ENCODE results near the gene COL20A1.

COL20A1 gene

DNA sequence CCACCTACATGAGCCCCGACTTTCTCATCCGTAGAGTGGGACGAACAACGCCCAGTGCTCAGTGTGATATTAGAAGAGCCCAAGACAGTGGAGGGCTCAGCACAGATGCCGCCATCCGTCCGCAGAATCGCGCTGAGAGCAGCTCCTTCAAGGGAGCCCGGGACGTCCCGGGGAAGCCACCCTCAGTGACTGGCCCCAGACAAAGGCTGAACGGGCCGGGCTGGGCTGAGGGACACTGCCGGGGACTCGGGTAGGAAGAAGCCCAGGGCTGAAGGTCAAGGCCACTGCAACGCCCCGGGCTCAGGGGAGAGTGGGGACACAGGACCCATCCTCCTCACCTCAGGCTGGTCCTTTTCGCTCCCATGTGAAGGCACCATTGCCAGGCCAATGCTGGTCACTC, 81.0 kb downstream of the COL20A1 start:
- no peaks in the 10 kb centered on the region for H3K9me3 ChIP-seq (ENCODE audit: severe bottlenecking)
- H3K36me3 ChIP-seq (ENCODE audit: low read depth) = no peaks in the 10 kb centered on the region
- ATAC-seq (ENCODE audit: low read depth) (no peak), DNase-seq (ENCODE audit: low spot score) (no peak)
- no peak overlapping the region for H3K27ac ChIP-seq (ENCODE audit: poor library complexity, severe bottlenecking)
- H3K4me3 ChIP-seq (ENCODE audit: severe bottlenecking) = no peak overlapping the region
- H3K27me3 ChIP-seq (ENCODE audit: insufficient read depth, poor library complexity, severe bottlenecking) = peaks cover 70% of the 10 kb centered on the region
- no peaks in the 10 kb centered on the region for H3K4me1 ChIP-seq (ENCODE audit: insufficient read depth, poor library complexity, severe bottlenecking)
- TF ChIP-seq, protein P1, sequence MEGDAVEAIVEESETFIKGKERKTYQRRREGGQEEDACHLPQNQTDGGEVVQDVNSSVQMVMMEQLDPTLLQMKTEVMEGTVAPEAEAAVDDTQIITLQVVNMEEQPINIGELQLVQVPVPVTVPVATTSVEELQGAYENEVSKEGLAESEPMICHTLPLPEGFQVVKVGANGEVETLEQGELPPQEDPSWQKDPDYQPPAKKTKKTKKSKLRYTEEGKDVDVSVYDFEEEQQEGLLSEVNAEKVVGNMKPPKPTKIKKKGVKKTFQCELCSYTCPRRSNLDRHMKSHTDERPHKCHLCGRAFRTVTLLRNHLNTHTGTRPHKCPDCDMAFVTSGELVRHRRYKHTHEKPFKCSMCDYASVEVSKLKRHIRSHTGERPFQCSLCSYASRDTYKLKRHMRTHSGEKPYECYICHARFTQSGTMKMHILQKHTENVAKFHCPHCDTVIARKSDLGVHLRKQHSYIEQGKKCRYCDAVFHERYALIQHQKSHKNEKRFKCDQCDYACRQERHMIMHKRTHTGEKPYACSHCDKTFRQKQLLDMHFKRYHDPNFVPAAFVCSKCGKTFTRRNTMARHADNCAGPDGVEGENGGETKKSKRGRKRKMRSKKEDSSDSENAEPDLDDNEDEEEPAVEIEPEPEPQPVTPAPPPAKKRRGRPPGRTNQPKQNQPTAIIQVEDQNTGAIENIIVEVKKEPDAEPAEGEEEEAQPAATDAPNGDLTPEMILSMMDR (IDR thresholded peaks at IDR 0.05; ENCODE audit: poor library complexity, severe bottlenecking) = no peak

DNA sequence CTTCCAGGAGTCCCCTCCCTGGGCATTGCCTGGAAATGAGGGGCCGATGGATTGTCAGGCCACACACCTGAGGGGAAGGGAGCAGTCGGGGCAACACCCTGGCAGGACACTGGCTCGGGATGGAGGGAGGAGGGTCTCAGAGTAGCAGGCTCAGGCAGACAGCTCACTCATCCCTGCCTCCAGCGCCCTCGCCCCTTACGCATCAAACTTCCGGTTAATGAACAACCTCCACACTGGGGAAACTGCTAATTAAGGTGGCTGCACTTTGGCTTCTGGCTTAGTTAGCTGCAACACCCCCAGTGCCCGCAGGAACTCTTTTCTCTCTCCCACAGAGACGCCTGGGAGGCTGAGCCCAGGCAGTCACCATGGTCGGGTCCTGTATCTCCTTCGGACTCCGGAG, 81.5 kb downstream of the COL20A1 start:
- peaks cover 69% of the 10 kb centered on the region for H3K27me3 ChIP-seq (ENCODE audit: insufficient read depth, poor library complexity, severe bottlenecking)
- ATAC-seq (ENCODE audit: low read depth) (no peak), DNase-seq (ENCODE audit: low spot score) (no peak)
- H3K36me3 ChIP-seq (ENCODE audit: low read depth) = no peaks in the 10 kb centered on the region
- no peaks in the 10 kb centered on the region for H3K9me3 ChIP-seq (ENCODE audit: severe bottlenecking)
- H3K4me3 ChIP-seq (ENCODE audit: severe bottlenecking) = no peak overlapping the region
- H3K4me1 ChIP-seq (ENCODE audit: insufficient read depth, poor library complexity, severe bottlenecking) = no peaks in the 10 kb centered on the region
- TF ChIP-seq, protein P1 (IDR thresholded peaks at IDR 0.05; ENCODE audit: poor library complexity, severe bottlenecking) = no peak
- H3K27ac ChIP-seq (ENCODE audit: poor library complexity, severe bottlenecking) = no peak overlapping the region

DNA sequence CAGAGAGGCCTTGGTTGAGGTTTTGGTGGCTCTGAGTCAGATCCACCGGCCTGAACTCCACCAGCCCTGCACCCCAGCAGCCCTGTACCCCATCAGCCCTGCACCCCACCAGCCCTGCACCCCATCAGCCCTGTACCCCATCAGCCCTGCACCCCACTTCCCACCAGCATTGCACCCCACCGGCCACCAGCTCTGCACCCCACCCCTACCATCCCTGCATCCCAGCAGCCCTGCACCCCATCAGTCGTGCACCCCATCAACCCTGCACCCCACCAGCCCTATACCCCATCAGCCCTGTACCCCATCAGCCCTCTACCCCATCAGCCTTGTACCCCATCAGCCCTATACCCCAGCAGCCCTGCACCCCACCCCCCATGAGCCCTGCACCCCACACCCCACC, 82.5 kb downstream of the COL20A1 start:
- TF ChIP-seq, protein P1 (IDR thresholded peaks at IDR 0.05; ENCODE audit: poor library complexity, severe bottlenecking) = no peak
- no peak for ATAC-seq (ENCODE audit: low read depth)
- peaks cover 64% of the 10 kb centered on the region for H3K27me3 ChIP-seq (ENCODE audit: insufficient read depth, poor library complexity, severe bottlenecking)
- no peak for DNase-seq (ENCODE audit: low spot score)
- no peaks in the 10 kb centered on the region for H3K36me3 ChIP-seq (ENCODE audit: low read depth)
- no peaks in the 10 kb centered on the region for H3K9me3 ChIP-seq (ENCODE audit: severe bottlenecking)
- H3K4me1 ChIP-seq (ENCODE audit: insufficient read depth, poor library complexity, severe bottlenecking) = no peaks in the 10 kb centered on the region
- H3K4me3 ChIP-seq (ENCODE audit: severe bottlenecking) = no peak overlapping the region
- no peak overlapping the region for H3K27ac ChIP-seq (ENCODE audit: poor library complexity, severe bottlenecking)

DNA sequence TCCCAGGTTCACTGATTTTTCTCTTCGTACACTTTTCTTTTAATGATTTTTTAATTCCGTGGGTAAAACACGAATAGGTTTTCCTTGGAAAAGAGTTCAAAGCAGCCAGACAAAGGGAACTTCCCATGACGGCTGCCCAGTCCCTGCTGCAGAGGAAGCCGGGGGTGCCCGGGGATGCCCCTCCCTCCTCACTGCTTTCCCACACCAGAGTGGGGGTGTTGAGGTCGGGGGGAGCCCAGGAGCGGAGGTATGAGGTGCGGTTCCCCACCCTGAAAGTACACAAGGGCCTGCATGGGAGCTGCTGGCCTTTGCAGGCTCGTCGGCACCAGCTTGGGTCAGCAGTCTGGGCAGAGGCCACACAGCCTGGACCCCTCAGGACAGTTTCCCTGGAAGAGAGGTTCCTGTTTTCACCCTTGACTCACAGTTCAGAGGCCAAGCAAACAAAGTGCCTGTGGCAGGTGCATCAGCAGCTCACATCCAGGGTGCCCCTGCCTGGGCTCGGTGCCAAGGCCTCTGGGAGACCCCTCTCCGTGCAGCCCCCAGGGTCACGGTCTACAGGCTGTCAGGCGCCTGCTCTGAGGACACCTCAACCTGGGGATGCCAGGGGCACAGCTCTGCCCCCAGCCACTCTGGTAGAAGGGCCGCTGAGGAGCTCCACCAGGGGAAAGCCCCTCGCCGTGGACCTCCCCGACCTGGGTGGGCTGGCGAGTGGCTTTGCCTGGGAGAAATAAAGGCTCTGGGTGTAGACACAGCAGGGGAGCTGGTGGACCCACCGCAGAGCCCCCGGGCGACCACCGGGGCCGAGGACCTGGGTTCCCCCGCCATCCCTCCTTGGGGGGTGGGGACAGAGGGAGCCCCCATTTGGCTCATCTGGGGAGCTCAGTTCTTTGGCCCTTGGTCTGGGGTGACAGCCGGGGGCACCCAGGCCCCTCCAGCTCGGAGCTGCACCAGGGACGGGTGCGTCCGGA, 83.6 kb downstream of the COL20A1 start:
- Histone ChIP-seq H3K36me3 (ENCODE audit: low read depth) (no peaks in the 10 kb centered on the region), H3K9me3 (ENCODE audit: severe bottlenecking) (no peaks in the 10 kb centered on the region), H3K4me3 (ENCODE audit: severe bottlenecking) (no peak overlapping the region), H3K27me3 (ENCODE audit: insufficient read depth, poor library complexity, severe bottlenecking) (peaks cover 63% of the 10 kb centered on the region), H3K4me1 (ENCODE audit: insufficient read depth, poor library complexity, severe bottlenecking) (no peaks in the 10 kb centered on the region), H3K27ac (ENCODE audit: poor library complexity, severe bottlenecking) (no peak overlapping the region)
- no peak for DNase-seq (ENCODE audit: low spot score)
- no peak for ATAC-seq (ENCODE audit: low read depth)
- TF ChIP-seq, protein P1 (IDR thresholded peaks at IDR 0.05; ENCODE audit: poor library complexity, severe bottlenecking) = no peak
